Testis (tissue), 3 donors: ENCODE measurements around the gene SAMD4A. TPM values are rescaled to one million over a fixed set of nuclear protein-coding genes. Genes with fewer than 3 reads are reported as not detected.

Experiments
- DNase-seq: peaks from one replicate; pipeline ENCODE4 v3.0.0-alpha.2; 2019
- H3K27ac ChIP-seq, 2 donors: fragments of 200-600 bp; sonication (generic); one replicate each; pipeline ENCODE4 v1.5.1; 2019
- H3K27me3 ChIP-seq: fragments of 200-600 bp; sonication (generic); one replicate; pipeline ENCODE4 v1.5.1; 2019
- H3K36me3 ChIP-seq: fragments of 200-600 bp; sonication (generic); one replicate; pipeline ENCODE4 v1.5.1; 2017; ENCODE audit warnings: low read depth; ENCODE audit errors: missing control alignments
- H3K4me1 ChIP-seq: fragments of 200-600 bp; sonication (generic); one replicate; pipeline ENCODE4 v1.5.1; 2019
- H3K4me3 ChIP-seq, 2 donors: fragments of 200-600 bp; sonication (generic); one replicate each; pipeline ENCODE4 v1.5.1; 2017 to 2019
- H3K9me3 ChIP-seq: fragments of 200-600 bp; sonication (generic); one replicate; pipeline ENCODE4 v1.5.1; 2017
- CTCF ChIP-seq, 3 experiments: fragments of 450-650 bp in 2 of 3; fragments of 200-600 bp in 1 of 3; sonication (generic) in 1 of 3; IDR thresholded peaks; one replicate each; pipeline ENCODE4 v1.5.1; 2016 to 2019; ENCODE audit warnings: antibody characterized with exemption in 3 of 3, mild to moderate bottlenecking in 2 of 3, moderate library complexity in 1 of 3
- POLR2A ChIP-seq: fragments of 450-650 bp; IDR thresholded peaks from one replicate; pipeline ENCODE4 v1.6.1; 2017; ENCODE audit warnings: antibody characterized with exemption, mild to moderate bottlenecking, moderate library complexity
- WGBS, 2 donors: methylation state at CpG; one replicate each; pipeline ENCODE4 v1.1.5; 2018; 5-methylcytosine and 5-hydroxymethylcytosine counted together
- intact Hi-C: fragments of 100-400 bp; cut with DNase I; formaldehyde crosslinking; loops from one replicate; pipeline ENCODE4 v1.15.1; 2023; ENCODE audit warnings: low total_unique reads
- polyA plus RNA-seq: library from polyadenylated mRNA; stranded (reverse); fragments of 350-450 nt; fragmentation: Illumina TruSeq; extraction: RNeasy Lipid Tissue Mini Kit (QIAGEN cat#74804); gene quantifications from one replicate; pipeline ENCODE4 v1.2.3, GENCODE V29; 2014; ENCODE audit warnings: low read depth, low replicate concordance; ENCODE audit not compliant: insufficient read depth
- total RNA-seq, 2 donors: library from RNA; depleted of rRNA; stranded (reverse); fragments of >200 nt; gene quantifications; one replicate each; pipeline ENCODE4 v1.2.3, GENCODE V29; 2016

SAMD4A gene
- total and polyA plus RNA-seq, 3 donors from 2014 or later: 103 to 369 (median 259) TPM

GRCh38 chr14:54815016-54815415 lies 248.1 kb downstream of the SAMD4A start:
- intact Hi-C loops: no loop called here
- 68 to 74% methylated on average over 12 of the region's 12 CpGs for WGBS, 2 donors
- Histone ChIP-seq H3K9me3 (no peaks in the 10 kb centered on the region), H3K27me3 (no peaks in the 10 kb centered on the region), H3K4me1 (no peaks in the 10 kb centered on the region), H3K36me3 (no peaks in the 10 kb centered on the region), H3K4me3 (no peak overlapping the region), H3K27ac (no peak overlapping the region)
- DNase-seq: no peak
- no peak for TF ChIP-seq CTCF (IDR thresholded peaks at IDR 0.05)
- no peak for TF ChIP-seq POLR2A

GRCh38 chr14:54815515-54815914 lies 248.6 kb downstream of the SAMD4A start:
- no peak overlapping the region for H3K4me3 ChIP-seq
- TF ChIP-seq CTCF (IDR thresholded peaks at IDR 0.05) (no peak), POLR2A (no peak)
- no peak for DNase-seq
- H3K27ac ChIP-seq: no peak overlapping the region
- H3K4me1 ChIP-seq: no peaks in the 10 kb centered on the region
- H3K36me3 ChIP-seq: no peaks in the 10 kb centered on the region
- H3K27me3 ChIP-seq: no peaks in the 10 kb centered on the region
- WGBS, 2 donors: 90 to 92% methylated on average over 6 of the region's 6 CpGs
- H3K9me3 ChIP-seq: no peaks in the 10 kb centered on the region
- intact Hi-C loops: no loop called here

- TF ChIP-seq POLR2A (no peak), CTCF (IDR thresholded peaks at IDR 0.05) (no peak)
- no peaks in the 10 kb centered on the region for H3K9me3 ChIP-seq
- H3K36me3 ChIP-seq: no peaks in the 10 kb centered on the region
- no peaks in the 10 kb centered on the region for H3K27me3 ChIP-seq
- WGBS, 2 donors: 88 to 94% methylated on average over 1 of the region's 1 CpG
- intact Hi-C loops: no loop called here
- H3K27ac ChIP-seq: no peak overlapping the region
- no peak for DNase-seq
- H3K4me1 ChIP-seq: no peaks in the 10 kb centered on the region
- no peak overlapping the region for H3K4me3 ChIP-seq
These were observed 249.5 kb downstream of the SAMD4A start for GRCh38 chr14:54816450-54816849.

DNA sequence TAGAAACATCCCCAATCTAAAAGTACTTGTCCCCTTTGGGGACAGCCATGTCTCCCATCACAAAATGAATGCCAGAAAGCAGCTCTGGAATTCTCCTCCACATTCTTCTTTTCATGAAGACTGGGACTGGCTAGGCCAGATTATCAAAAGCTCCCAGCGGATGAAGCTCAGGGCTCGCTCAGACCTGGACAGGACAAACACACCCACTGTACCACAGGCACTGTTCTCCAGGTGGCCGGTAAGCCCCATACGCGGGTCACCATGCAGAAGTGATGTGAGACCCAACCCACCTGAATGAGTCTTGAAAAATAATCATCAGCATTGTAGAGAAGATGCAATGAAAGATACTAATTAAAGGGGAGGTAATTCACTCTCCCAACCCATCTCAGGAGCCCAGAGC lies 250.6 kb downstream of the SAMD4A start:
- intact Hi-C loops: no loop called here
- Histone ChIP-seq H3K9me3 (no peaks in the 10 kb centered on the region), H3K4me3 (no peak overlapping the region), H3K27ac (no peak overlapping the region), H3K27me3 (no peaks in the 10 kb centered on the region), H3K4me1 (no peaks in the 10 kb centered on the region), H3K36me3 (no peaks in the 10 kb centered on the region)
- no peak for DNase-seq
- TF ChIP-seq POLR2A (no peak), CTCF (IDR thresholded peaks at IDR 0.05) (no peak)
- 91% methylated on average over 5 of the region's 5 CpGs for WGBS, 2 donors
